HG02884 (cell line): ENCODE results near the gene IL6R.

Experiments
- ATAC-seq: cut with Tn5 transposase; IDR thresholded peaks from one replicate; pipeline ENCODE4 v1.9.1; 2021; ENCODE audit warnings: mild to moderate bottlenecking, moderate library complexity; ENCODE audit not compliant: unreplicated experiment

The IL6R gene

GRCh38 chr1:154423988-154424326 is 18.8 kb downstream of the IL6R start:
- no peak for ATAC-seq

- ATAC-seq, result no peak
These were observed 20.0 kb downstream of the IL6R start for GRCh38 chr1:154425172-154425571.

GRCh38 chr1:154427173-154428139 is 22.3 kb downstream of the IL6R start:
- no peak for ATAC-seq

- no peak for ATAC-seq
These were observed 24.0 kb downstream of the IL6R start for GRCh38 chr1:154429118-154429517.

GRCh38 chr1:154429841-154430611 is 24.9 kb downstream of the IL6R start:
- ATAC-seq, result no peak

GRCh38 chr1:154430903-154431302 is 25.8 kb downstream of the IL6R start:
- ATAC-seq, result no peak

GRCh38 chr1:154431586-154432373 is 26.6 kb downstream of the IL6R start:
- no peak for ATAC-seq

- ATAC-seq, result no peak
These were observed 28.1 kb downstream of the IL6R start for GRCh38 chr1:154433161-154433764.

- ATAC-seq, result no peak
These were observed 29.4 kb downstream of the IL6R start for GRCh38 chr1:154434346-154435085.

- ATAC-seq, result no peak
These were observed 30.6 kb downstream of the IL6R start for GRCh38 chr1:154435599-154436200.

GRCh38 chr1:154436433-154436832 is 31.3 kb downstream of the IL6R start:
- ATAC-seq, result no peak

GRCh38 chr1:154440036-154440804 is 35.1 kb downstream of the IL6R start:
- no peak for ATAC-seq

- no peak for ATAC-seq
These were observed 36.2 kb downstream of the IL6R start for GRCh38 chr1:154441241-154441888.

GRCh38 chr1:154442006-154442740 is 37.0 kb downstream of the IL6R start:
- ATAC-seq, result no peak

GRCh38 chr1:154443274-154444013 is 38.3 kb downstream of the IL6R start:
- ATAC-seq, result no peak

GRCh38 chr1:154445040-154445472 is 39.9 kb downstream of the IL6R start:
- ATAC-seq, result no peak

- ATAC-seq, result no peak
These were observed 41.1 kb downstream of the IL6R start for GRCh38 chr1:154446292-154446691.
